ENCODE measurements around the gene TAF7L.

The TAF7L gene

DNA sequence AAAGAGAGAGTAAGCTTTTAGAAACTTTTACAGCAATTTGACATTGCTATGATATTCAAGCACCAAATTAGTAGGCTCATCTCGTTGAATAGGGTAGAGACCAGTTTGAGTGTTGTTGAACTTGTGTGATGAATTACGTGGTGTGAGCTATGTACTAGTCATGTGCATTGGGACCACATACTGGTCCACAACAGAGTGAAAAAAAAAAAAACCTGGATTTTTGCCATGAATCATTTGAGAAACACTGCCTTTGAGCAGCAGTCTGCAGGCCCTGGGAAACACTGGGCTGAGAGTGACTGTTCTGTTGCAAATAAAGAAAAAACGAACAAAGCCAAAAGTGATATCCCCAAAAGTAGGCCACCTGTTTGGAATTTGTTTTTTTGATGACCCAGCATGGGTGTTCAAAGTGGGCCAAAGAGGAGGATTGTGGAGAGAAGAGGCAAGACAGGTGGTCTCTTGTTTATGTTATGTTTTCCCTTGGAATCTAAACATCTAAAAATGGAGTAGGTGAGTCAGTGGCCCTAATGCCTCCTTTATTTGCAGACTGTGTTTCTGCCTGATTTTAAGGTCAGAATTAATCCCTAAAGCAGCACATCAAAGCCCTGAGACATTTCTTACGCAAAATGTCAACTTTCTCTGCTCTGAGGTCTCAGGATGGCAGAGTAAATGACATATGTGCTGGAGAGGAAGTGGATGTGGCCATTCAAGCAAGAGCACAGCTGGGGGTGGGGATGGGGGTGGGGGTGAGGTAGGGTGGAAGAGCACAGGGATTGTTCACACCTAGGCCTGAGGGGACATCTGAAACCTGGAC lies 33.5 kb downstream of the TAF7L start:
- no peak for DNase-seq (ENCODE audit: low spot score)
- in situ Hi-C loops (cut with MboI; ENCODE audit: low pct_unique_long_range_greater_than_20kb, low sequenced_read_pairs, unreplicated experiment), result no loop called here
- TF ChIP-seq, protein P1, sequence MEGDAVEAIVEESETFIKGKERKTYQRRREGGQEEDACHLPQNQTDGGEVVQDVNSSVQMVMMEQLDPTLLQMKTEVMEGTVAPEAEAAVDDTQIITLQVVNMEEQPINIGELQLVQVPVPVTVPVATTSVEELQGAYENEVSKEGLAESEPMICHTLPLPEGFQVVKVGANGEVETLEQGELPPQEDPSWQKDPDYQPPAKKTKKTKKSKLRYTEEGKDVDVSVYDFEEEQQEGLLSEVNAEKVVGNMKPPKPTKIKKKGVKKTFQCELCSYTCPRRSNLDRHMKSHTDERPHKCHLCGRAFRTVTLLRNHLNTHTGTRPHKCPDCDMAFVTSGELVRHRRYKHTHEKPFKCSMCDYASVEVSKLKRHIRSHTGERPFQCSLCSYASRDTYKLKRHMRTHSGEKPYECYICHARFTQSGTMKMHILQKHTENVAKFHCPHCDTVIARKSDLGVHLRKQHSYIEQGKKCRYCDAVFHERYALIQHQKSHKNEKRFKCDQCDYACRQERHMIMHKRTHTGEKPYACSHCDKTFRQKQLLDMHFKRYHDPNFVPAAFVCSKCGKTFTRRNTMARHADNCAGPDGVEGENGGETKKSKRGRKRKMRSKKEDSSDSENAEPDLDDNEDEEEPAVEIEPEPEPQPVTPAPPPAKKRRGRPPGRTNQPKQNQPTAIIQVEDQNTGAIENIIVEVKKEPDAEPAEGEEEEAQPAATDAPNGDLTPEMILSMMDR (IDR thresholded peaks at IDR 0.05; ENCODE audit: extremely low read depth, insufficient read depth, missing control alignments), result no peak

DNA sequence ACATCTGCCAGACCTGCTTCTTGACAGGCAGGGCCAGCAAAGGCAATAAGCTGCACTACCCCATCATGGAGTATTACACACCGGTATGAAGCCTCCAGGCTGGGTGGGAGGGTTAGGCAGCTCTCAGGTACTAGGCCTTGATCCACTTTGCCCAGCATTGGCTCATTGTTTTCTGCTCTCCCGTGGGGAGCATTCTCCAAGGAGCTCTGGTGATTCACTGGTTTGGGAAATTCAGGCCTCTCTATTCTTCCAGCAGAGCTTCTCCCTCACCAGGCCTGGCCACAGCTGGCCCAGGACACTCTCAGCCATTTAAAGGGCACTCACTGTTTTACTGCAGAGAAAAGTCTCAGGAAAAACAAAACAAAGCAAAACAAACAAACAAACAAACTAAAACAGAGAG lies 38.5 kb downstream of the TAF7L start:
- DNase-seq (ENCODE audit: low spot score), result no peak
- TF ChIP-seq, protein P1 (IDR thresholded peaks at IDR 0.05; ENCODE audit: extremely low read depth, insufficient read depth, missing control alignments), result no peak
- in situ Hi-C loops (cut with MboI; ENCODE audit: low pct_unique_long_range_greater_than_20kb, low sequenced_read_pairs, unreplicated experiment), result no loop called here

DNA sequence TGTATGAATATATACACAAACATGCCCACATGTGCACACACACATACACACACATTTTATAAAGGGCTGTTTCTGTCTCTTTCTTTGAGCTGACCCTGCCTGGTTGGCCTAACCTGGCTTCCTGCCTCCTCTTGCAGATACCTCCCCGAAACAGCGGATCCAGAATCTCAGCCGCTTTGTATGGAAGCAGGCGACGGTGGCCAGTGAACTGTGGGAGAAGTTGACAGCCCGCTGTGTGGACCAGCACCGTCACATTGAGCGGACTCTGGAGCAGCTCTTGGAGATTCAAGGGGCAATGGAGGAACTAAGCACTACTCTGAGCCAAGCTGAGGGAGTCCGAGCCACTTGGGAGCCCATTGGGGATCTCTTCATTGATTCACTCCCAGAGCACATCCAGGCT lies 49.6 kb downstream of the TAF7L start:
- no peak for DNase-seq (ENCODE audit: low spot score)
- in situ Hi-C loops (cut with MboI; ENCODE audit: low pct_unique_long_range_greater_than_20kb, low sequenced_read_pairs, unreplicated experiment), result no loop called here
- TF ChIP-seq, protein P1 (IDR thresholded peaks at IDR 0.05; ENCODE audit: extremely low read depth, insufficient read depth, missing control alignments), result no peak

DNA sequence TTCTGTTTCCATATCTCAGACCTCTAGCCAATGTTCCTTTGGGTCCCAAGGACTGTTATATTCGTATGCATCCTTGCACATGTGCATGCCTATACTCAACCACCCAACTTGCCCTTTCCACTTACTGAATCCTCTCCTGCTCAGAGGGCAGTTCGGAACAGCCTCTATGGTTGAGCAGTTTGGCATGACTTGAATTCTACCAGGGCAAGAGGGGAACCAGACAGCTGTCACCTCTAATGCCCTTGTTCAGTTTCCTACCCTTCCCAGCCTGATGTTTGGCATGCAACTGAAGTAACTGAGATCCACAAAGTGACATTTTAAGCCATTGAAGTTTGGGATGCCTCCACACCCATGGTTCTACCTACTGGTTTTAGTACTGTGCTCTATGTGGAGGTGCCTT lies 54.1 kb downstream of the TAF7L start:
- DNase-seq (ENCODE audit: low spot score), result no peak
- TF ChIP-seq, protein P1 (IDR thresholded peaks at IDR 0.05; ENCODE audit: extremely low read depth, insufficient read depth, missing control alignments), result no peak
- in situ Hi-C loops (cut with MboI; ENCODE audit: low pct_unique_long_range_greater_than_20kb, low sequenced_read_pairs, unreplicated experiment), result no loop called here

DNA sequence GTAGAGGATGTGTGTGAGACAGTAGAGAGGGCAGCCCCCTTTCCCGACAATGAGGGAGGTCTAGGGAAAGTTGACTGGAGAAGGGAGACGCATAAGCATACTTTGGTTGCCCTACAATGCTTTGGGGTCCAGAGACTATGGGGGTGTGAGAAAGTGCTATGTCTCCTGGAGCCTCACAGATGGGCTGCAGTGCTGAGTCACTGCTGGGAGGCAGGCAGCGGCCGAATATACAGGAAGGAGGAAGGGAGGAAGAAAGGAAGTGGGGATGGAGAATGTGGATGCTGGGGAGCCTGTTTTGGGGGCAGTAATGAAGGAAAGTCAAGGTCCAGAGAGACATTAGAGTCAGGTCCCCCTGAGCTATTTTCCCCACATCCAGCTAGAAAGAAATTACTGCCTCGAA lies 58.8 kb downstream of the TAF7L start:
- DNase-seq (ENCODE audit: low spot score), result no peak
- in situ Hi-C loops (cut with MboI; ENCODE audit: low pct_unique_long_range_greater_than_20kb, low sequenced_read_pairs, unreplicated experiment), result no loop called here
- TF ChIP-seq, protein P1 (IDR thresholded peaks at IDR 0.05; ENCODE audit: extremely low read depth, insufficient read depth, missing control alignments), result no peak

DNA sequence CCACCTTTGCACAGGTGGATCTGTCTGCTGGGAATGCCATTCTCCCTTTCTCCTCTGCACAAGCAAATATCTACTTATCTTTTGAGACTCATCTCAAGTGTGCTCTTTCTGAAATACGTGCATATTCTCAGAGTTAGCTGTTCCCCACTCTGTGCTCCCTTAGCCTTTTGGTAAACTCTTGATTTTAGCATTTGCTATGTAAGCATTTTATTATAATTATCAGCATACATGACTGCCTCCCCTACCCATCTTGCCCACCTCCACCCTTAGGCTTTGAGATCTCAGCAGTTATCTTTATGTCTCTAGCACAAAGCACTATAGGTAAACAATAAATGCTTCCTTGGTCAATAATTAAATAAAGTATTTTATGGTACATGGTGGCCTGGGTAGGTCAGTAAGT lies 60.1 kb downstream of the TAF7L start:
- TF ChIP-seq, protein P1 (IDR thresholded peaks at IDR 0.05; ENCODE audit: extremely low read depth, insufficient read depth, missing control alignments), result no peak
- DNase-seq (ENCODE audit: low spot score), result no peak
- in situ Hi-C loops (cut with MboI; ENCODE audit: low pct_unique_long_range_greater_than_20kb, low sequenced_read_pairs, unreplicated experiment), result no loop called here
